GM12878 (cell line): ENCODE measurements around the gene PRDX3.

ENCODE experiments used
- BCL11A ChIP-seq: IDR thresholded peaks from 2 replicates; pipeline ENCODE4 v1.6.1; 2011; ENCODE audit warnings: low read depth, low read length
- CEBPZ ChIP-seq: fragments of 150-350 bp; IDR thresholded peaks from 2 replicates; pipeline ENCODE4 v1.6.1; 2016; ENCODE audit warnings: low read depth, low read length
- CTCF ChIP-seq, 3 experiments: IDR thresholded peaks in 2 of 3; conservative IDR thresholded peaks in 1 of 3; 2 replicates each; pipeline ENCODE4 v1.5.1; 2011; ENCODE audit warnings: low read depth in 3 of 3, low read length in 3 of 3, mild to moderate bottlenecking in 3 of 3, control low read depth in 2 of 3, moderate library complexity in 2 of 3, inconsistent platforms in 1 of 3, mixed read lengths in 1 of 3; ENCODE audit not compliant: control insufficient read depth in 2 of 3, insufficient read depth in 1 of 3; ENCODE audit errors: extremely low read depth in 1 of 3
- E2F8 ChIP-seq: fragments of 450-650 bp; IDR thresholded peaks from 2 replicates; pipeline ENCODE4 v1.6.1; 2018; ENCODE audit warnings: mild to moderate bottlenecking, low read depth, moderate library complexity; ENCODE audit not compliant: partially characterized antibody
- JUNB ChIP-seq: IDR thresholded peaks from 2 replicates; pipeline ENCODE4 v1.6.1; 2016; ENCODE audit warnings: antibody characterized with exemption, mild to moderate bottlenecking
- POLR2A ChIP-seq: IDR thresholded peaks from 2 replicates; pipeline ENCODE4 v1.6.1; 2011; ENCODE audit warnings: low read depth, mild to moderate bottlenecking, low read length
- RELA ChIP-seq: fragments of 450-650 bp; IDR thresholded peaks from 2 replicates; pipeline ENCODE4 v1.8.0; 2014; ENCODE audit warnings: borderline replicate concordance; ENCODE audit not compliant: partially characterized antibody
- TAF1 ChIP-seq: IDR thresholded peaks from 2 replicates; pipeline ENCODE4 v1.6.1; 2011; ENCODE audit warnings: mild to moderate bottlenecking, low read depth, low read length, borderline replicate concordance
- TF ChIP-seq, protein P1 (sequence below): fragments of 450-650 bp; formaldehyde crosslinking; IDR thresholded peaks from 2 replicates; pipeline ENCODE4 v1.4.0; 2020; ENCODE audit warnings: mild to moderate bottlenecking, moderate library complexity
- TF ChIP-seq, protein P2 (sequence below): IDR thresholded peaks from 2 replicates; pipeline ENCODE4 v1.6.1; 2012; ENCODE audit warnings: low read depth, low read length, improper control_type of control experiment

DNA sequence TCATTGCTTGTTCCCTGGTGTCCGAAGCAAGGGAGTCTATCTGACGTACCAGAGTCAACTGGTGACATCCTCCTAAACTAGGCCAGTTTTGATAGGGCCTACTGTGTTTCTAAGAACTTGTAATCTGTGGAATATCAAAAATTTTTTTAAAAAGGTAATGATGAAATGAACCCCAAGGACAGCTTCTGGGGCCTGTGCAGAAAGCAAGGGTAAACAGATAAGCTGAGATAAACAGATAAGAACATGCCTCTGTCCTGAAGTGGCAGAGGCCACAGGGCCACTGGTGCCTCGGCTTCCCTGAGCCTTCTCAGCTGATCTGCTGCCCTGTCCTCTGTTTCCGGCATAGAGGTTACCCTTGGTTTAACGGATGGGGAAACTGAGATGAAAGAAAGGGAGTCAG lies 37.5 kb upstream of the PRDX3 start:
- TF ChIP-seq CTCF (IDR thresholded peaks at IDR 0.05 in 2 of 3, conservative IDR thresholded peaks at IDR 0.05 in 1 of 3; ENCODE audit: control insufficient read depth in 2 of 3, extremely low read depth in 1 of 3, insufficient read depth in 1 of 3, low read depth in 3 of 3, low read length in 3 of 3) (no peak), CEBPZ (no peak), POLR2A (no peak), E2F8 (no peak), RELA (no peak), BCL11A (no peak), JUNB (no peak), TAF1 (no peak)
- TF ChIP-seq, protein P1, sequence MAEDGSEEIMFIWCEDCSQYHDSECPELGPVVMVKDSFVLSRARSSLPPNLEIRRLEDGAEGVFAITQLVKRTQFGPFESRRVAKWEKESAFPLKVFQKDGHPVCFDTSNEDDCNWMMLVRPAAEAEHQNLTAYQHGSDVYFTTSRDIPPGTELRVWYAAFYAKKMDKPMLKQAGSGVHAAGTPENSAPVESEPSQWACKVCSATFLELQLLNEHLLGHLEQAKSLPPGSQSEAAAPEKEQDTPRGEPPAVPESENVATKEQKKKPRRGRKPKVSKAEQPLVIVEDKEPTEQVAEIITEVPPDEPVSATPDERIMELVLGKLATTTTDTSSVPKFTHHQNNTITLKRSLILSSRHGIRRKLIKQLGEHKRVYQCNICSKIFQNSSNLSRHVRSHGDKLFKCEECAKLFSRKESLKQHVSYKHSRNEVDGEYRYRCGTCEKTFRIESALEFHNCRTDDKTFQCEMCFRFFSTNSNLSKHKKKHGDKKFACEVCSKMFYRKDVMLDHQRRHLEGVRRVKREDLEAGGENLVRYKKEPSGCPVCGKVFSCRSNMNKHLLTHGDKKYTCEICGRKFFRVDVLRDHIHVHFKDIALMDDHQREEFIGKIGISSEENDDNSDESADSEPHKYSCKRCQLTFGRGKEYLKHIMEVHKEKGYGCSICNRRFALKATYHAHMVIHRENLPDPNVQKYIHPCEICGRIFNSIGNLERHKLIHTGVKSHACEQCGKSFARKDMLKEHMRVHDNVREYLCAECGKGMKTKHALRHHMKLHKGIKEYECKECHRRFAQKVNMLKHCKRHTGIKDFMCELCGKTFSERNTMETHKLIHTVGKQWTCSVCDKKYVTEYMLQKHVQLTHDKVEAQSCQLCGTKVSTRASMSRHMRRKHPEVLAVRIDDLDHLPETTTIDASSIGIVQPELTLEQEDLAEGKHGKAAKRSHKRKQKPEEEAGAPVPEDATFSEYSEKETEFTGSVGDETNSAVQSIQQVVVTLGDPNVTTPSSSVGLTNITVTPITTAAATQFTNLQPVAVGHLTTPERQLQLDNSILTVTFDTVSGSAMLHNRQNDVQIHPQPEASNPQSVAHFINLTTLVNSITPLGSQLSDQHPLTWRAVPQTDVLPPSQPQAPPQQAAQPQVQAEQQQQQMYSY (CRISPR knock-in tag), result no peak
- TF ChIP-seq, protein P2, sequence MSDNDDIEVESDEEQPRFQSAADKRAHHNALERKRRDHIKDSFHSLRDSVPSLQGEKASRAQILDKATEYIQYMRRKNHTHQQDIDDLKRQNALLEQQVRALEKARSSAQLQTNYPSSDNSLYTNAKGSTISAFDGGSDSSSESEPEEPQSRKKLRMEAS, result no peak
